NB4 (cell line): Measurements from ENCODE around the gene FFAR4.

ENCODE experiments used
- DNase-seq: peaks from one replicate; pipeline ENCODE4 v3.0.0; 2010; ENCODE audit warnings: low read depth
- H3K4me3 ChIP-seq: one replicate; pipeline ENCODE4 v1.5.1; 2011; ENCODE audit warnings: mild to moderate bottlenecking, low read depth, low read length, moderate library complexity
- MYC ChIP-seq: IDR thresholded peaks from 2 replicates; pipeline ENCODE4 v1.6.1; 2011; ENCODE audit warnings: low read depth, low read length
- POLR2A ChIP-seq: IDR thresholded peaks from 2 replicates; pipeline ENCODE4 v1.6.1; 2011; ENCODE audit warnings: mild to moderate bottlenecking; ENCODE audit not compliant: insufficient read length; ENCODE audit errors: extremely low read depth
- TF ChIP-seq, protein P1 (sequence below): IDR thresholded peaks from 2 replicates; pipeline ENCODE4 v1.6.1; 2011; ENCODE audit warnings: low read depth, low read length
- TF ChIP-seq, protein P2 (sequence below): IDR thresholded peaks from one replicate; pipeline ENCODE4 v1.5.1; 2012; ENCODE audit warnings: low read depth, low read length

FFAR4 gene

DNA sequence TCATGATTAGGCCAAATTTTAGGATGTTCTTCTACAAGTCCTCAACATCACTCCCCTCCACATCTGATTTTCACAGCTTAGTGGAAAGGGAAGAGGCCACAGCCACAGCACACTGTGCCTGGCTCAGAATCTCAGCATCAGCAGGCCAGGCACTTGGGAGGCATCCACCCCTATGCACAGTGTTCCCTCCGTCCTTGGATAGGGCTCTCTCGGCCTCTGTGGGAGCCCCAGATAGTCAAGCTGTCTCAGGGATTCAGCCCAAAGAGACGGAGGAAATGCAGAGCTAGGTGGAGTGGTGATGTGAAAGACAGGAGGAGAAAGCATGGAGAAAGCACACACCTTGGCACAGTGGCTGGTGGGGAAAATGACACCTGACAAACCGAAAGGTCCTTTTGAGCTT lies 33.3 kb downstream of the FFAR4 start:
- TF ChIP-seq, protein P1, sequence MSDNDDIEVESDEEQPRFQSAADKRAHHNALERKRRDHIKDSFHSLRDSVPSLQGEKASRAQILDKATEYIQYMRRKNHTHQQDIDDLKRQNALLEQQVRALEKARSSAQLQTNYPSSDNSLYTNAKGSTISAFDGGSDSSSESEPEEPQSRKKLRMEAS = no peak
- TF ChIP-seq, protein P2, sequence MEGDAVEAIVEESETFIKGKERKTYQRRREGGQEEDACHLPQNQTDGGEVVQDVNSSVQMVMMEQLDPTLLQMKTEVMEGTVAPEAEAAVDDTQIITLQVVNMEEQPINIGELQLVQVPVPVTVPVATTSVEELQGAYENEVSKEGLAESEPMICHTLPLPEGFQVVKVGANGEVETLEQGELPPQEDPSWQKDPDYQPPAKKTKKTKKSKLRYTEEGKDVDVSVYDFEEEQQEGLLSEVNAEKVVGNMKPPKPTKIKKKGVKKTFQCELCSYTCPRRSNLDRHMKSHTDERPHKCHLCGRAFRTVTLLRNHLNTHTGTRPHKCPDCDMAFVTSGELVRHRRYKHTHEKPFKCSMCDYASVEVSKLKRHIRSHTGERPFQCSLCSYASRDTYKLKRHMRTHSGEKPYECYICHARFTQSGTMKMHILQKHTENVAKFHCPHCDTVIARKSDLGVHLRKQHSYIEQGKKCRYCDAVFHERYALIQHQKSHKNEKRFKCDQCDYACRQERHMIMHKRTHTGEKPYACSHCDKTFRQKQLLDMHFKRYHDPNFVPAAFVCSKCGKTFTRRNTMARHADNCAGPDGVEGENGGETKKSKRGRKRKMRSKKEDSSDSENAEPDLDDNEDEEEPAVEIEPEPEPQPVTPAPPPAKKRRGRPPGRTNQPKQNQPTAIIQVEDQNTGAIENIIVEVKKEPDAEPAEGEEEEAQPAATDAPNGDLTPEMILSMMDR = no peak
- TF ChIP-seq MYC = no peak
- no peak for TF ChIP-seq POLR2A
- H3K4me3 ChIP-seq = no peak overlapping the region
- DNase-seq = no peak

DNA sequence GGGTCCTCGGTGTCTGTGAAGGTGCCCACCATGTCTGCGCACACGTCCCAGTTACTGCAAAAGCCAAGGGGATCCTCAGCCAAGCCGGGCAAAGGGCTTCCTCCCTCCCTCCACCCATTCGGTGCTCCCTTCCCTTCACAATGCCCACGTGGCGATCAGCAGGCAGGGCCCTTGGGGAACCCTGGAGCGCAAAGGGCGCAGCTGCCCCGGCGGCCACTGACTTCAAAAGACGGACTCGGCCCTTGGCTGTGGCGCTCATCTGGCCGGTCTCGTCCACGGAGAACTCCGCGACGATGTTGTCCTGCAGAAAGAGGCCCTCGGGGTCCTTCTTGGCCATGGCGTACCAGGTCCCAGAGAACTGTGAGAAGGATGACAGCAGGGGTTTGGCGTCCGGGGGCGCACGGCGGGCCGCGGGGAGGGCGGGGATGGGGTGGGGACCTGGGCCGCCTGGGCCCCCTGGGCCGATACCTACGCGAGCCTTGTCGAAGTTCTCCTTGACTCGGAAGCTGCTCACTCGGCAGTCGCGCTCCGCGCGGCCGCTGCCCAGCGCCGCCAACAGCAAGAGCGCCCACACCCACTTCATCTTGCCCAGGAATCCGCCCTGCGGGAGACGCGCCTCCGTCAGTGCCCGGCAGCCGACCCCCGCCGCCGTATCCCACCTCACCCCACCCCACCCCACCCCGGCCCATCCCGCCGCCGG lies 34.1 kb downstream of the FFAR4 start:
- peak; percentile 27 for DNase-seq
- no peak overlapping the region for H3K4me3 ChIP-seq
- TF ChIP-seq POLR2A (no peak), MYC (no peak)
- TF ChIP-seq, protein P1 = no peak
- TF ChIP-seq, protein P2 = no peak

DNA sequence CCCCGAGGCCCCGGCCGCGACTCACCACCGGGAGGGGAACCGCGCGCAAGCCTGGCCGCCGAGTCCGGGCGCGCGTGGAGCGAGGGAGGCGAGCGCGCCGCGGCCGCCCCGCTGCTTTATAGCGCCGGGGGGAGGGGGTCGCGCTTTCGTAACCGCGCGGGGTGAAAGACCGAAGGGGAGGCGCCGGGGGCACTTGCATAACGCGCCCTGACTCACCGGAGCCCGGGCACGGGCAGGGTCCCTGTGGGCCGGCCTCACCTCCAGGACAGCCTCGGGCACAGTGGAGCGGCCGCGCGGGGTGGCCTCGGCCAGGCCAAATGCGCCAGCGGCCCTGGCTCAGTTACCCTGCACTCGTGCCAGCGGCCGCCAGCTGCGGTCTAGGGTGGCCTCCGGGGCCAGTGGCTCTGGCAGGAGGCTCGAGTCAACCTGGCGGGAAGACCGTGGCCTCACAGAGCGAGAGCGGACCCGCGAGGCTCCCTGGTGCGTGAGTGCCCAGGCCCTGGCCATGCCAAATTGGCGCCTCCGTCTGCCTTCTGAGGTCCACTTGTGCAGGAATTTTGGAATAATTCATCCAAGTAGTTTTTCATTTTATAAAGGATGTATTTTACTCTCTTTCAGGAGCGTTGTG lies 34.8 kb downstream of the FFAR4 start, which contains the start of gene RBP4:
TSS of gene RBP4 (minus strand) at position 90 of the 628 bp plus-strand sequence. CDS start 207 bp downstream, outside the sequence.
- peak within 1 kb of the TSS; percentile 48 for H3K4me3 ChIP-seq
- TF ChIP-seq, protein P1 = no peak
- TF ChIP-seq MYC (no peak; the same call in none of the 2 replicates), POLR2A (no peak)
- TF ChIP-seq, protein P2 = no peak
- DNase-seq = peak; percentile 86

DNA sequence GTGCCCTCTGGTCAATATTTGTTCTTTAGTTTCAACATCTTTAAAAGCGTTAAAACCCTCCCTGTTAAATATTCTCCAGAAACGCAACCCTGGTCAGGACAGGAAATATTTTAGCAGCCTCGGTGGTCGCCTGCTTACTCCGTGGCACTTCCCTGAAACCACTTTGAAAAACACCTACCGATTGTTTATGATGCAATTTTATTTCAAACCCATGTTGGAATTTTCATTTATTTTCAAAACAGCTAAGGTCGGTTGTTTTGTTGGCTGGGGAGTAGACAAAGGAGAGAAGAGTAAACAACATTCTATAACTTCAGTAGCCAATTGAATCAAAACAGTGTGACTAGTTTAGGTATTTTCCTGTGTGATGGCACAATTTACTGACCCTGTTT lies 35.3 kb downstream of the FFAR4 start:
- peak overlapping the region; percentile 48 for H3K4me3 ChIP-seq
- no peak for DNase-seq
- TF ChIP-seq POLR2A (no peak), MYC (no peak)
- TF ChIP-seq, protein P1 = no peak
- TF ChIP-seq, protein P2 = no peak

DNA sequence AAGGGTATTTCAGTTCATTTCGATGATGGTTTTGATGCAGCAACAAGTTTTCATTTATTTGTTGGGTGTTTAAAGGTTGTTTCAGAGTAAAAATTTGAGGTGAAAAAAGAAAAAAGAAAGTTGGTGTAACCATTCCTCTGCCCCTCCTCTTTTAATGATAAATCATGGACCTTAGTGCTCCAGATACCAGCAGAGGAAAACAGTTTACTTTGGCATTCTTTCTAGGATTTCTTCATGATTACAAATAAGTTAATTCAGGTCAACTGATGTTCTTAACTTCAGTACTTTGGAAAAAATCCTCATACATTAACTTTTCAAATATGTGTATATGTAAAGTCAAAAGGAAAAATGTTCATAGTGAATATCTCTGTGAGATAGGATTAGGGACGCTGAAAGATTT lies 36.6 kb downstream of the FFAR4 start:
- DNase-seq = no peak
- TF ChIP-seq, protein P2 = no peak
- no peak for TF ChIP-seq POLR2A
- TF ChIP-seq, protein P1 = no peak
- no peak for TF ChIP-seq MYC
- H3K4me3 ChIP-seq = no peak overlapping the region
